Endometrial microvascular endothelial cells (primary cell): ENCODE data around the gene IQCC. TPM values are rescaled to one million over a fixed set of nuclear protein-coding genes. Genes with fewer than 3 reads are reported as not detected.

Experiments used
- in situ Hi-C: cut with HindIII; loops from 2 replicates; pipeline ENCODE4 v1.10.0; 2017; ENCODE audit warnings: low sequenced_read_pairs, low pct_unique_long_range_greater_than_20kb; ENCODE audit errors: inconsistent ontology term
- total RNA-seq: library from RNA; depleted of rRNA; stranded (reverse); fragments of >200 nt; gene quantifications from one replicate; pipeline ENCODE4 v1.2.3, GENCODE V29; 2015; ENCODE audit errors: inconsistent ontology term

The IQCC gene
- total RNA-seq, 1 donor from 2014 or later = 1.2 TPM

- in situ Hi-C loops = no loop called here
Observed at GRCh38 chr1:32192220-32192948, 13.1 kb upstream of the IQCC start.

DNA sequence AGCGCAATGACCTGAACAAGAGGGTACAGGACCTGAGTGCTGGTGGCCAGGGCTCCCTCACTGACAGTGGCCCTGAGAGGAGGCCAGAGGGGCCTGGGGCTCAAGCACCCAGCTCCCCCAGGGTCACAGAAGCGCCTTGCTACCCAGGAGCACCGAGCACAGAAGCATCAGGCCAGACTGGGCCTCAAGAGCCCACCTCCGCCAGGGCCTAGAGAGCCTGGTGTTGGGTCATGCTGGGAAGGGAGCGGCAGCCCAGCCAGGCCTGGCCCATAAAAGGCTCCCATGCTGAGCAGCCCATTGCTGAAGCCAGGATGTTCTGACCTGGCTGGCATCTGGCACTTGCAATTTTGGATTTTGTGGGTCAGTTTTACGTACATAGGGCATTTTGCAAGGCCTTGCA lies 10.5 kb upstream of the IQCC start:
- in situ Hi-C loops = no loop called here

DNA sequence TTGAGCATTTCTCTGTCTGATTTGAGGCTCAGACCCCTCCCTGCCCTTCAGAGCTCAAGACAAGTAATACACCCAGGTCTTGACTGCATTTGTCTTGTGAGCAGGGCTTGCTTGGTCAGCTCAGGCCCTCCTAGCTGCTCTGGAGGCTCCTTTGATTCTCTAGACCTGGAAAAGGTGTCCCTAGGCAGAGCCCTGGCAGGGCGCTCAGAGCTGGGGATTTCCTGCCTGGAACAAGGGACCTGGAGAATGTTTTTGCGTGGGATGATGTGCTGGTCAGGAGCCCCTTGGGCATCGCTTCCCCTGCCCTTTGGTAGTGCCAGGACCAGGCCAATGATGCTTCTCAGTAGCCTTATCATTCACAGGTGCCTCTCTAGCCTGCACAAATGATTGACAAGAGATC lies 9.9 kb upstream of the IQCC start:
- in situ Hi-C loops = no loop called here

- in situ Hi-C loops = no loop called here
Observed at GRCh38 chr1:32195972-32196823, 9.3 kb upstream of the IQCC start.

- in situ Hi-C loops = no loop called here
Observed at GRCh38 chr1:32197074-32197473, 8.4 kb upstream of the IQCC start.

DNA sequence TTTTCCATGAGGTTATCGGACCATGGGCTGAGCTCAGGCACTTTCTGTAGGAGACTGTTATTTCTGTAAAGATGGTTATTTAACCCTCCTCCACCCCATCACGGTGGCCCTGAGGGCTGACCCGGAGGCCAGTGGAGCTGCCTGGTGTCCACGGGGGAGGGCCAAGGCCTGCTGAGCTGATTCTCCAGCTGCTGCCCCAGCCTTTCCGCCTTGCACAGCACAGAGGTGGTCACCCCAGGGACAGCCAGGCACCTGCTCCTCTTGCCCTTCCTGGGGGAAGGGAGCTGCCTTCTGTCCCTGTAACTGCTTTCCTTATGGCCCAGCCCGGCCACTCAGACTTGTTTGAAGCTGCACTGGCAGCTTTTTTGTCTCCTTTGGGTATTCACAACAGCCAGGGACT lies 7.6 kb upstream of the IQCC start:
- in situ Hi-C loops = no loop called here

DNA sequence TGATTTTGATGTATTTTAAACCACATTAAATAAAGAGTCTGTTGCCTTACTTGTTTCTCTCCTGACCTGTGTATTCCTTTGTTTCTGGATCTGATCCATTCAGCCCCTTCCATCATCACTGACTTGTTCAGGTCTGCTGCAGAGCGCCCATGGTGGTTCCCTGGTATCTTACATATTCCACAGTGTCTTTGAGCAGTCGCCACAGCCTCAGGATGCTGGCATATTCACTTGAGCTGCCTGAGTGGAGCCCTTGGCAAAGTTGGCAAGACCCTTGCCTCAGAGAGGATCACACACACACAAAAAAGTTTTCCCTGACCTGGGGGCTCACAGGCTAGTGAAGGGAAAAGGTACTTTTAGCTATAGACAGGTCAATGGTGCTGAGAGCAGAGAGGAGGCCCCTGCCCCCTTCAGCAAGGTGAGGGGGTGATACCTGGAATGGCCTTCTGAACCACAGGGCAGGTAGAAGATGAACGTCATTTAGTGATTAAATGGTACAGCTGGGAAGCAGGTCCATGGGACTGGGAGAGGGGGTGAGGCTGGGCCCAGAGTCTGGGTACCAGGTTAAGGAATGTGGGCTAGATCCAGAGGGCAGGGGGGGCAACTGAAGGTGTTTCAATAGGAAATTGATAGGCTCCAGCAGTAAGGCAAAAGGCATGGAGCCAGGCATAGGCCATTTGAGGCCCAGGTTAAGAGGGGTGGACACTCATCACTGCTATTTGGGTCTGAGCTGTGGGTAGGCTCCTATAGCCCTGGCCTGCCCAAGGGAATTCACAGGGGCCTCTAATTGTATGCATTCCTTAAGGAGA lies 7.0 kb upstream of the IQCC start:
- in situ Hi-C loops = no loop called here

- in situ Hi-C loops = no loop called here
Observed at GRCh38 chr1:32199043-32199716, 6.3 kb upstream of the IQCC start.

GRCh38 chr1:32199717-32200072 lies 5.8 kb upstream of the IQCC start:
- in situ Hi-C loops = no loop called here

DNA sequence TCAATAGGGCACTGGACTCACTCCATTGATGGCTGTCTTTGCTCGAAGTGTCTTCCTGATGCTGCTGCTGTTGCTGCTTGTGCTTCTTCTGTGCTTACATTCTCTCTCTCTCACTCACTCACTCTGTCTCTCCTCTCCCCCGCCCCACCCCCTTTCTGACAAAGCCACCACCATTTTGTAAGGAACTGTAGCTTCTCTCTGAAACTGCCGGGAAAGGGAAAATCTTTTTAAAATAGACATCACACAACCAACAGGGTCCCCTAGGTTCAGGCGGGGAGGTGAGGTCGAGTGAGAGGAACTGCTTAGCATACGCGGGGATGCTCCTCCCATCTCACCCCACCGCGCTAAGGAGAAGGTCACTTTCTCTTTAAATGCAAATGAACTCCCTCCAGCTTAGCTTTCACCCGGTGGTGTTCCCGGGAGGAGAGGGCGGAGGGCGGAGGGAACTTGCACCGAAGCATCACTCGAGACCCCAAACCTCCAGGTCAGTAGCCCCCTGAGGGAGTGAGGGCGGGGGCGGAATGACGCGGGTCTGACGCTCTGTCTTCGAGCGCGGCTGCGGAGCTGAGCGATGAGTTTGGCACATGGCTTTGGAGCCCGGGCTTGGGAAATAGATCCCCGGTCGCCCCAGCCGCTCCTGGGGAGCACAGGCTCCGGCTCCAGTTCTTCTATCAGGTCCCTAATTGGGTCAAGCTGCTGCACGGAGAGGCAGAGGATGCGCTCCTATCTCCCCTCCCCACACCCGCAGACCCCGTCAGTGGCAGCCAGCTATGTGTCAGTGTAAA lies 5.1 kb upstream of the IQCC start, which contains the start of gene CCDC28B:
Gene CCDC28B (plus strand): TSS at position 370 of the 785 bp plus-strand sequence. CDS start 1,341 bp downstream, outside the sequence.
- in situ Hi-C loops = no loop called here

DNA sequence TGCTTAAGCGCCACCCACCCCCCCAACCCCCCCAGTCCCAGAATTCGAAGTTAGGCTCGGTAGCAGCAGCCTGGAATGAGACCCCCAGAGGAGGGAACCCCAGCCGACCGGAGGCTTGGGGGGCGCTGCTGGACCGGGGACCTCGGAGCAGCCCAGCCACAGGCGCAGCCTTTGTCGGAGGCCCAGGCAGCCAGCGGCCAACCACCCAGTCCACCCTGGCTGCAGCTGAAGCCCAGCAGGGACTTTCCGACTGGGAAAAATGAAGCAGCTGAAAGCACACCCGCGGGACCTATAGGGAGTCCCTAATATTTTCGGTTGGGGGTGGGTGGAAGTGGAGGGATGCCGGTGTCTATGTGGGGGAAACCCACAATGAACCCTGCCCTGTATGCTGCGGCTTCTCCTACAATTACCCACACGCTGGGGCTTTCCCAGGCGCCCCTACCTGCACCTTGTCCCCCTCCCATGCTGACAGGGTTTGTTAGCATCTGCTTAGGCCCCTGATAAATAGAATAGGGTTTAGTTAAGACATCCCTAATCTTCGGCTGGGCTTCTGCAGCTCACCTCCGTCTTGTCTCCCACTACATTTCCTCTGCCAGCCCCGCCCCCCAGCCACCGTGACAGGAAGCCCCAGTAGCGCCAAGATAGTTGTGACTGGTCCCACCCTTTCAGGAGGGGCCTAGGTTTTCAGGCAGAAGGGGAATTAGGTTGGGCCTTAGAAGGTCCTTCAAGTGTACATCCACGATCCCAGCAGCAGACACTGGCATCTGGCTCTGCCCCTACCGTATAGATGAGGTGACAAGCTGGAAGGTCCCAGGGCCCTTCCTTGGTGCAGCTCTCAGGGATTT lies 4.2 kb upstream of the IQCC start:
- in situ Hi-C loops = no loop called here

- in situ Hi-C loops = no loop called here
Observed at GRCh38 chr1:32204943-32205361, 519 bp upstream of the IQCC start.

DNA sequence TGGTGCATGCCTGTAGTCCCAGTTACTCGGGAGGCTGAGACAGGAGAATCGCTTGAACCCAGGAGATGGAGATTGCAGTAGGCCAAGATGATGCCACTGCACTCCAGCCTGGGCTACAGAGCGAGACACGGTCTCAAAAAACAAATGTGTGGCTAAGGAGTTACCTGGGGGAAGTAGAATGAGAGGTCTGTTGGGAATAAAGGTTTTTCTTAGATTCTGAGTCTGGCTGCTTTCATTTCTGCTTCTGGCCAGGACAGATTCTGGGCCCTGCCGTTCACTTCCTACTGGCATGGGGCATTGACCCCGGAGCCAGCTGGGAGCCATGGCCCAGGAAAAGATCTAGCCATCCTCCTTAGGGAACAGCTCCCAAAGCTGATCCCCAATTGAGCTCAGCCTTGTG lies 3.0 kb downstream of the IQCC start:
- in situ Hi-C loops = no loop called here

DNA sequence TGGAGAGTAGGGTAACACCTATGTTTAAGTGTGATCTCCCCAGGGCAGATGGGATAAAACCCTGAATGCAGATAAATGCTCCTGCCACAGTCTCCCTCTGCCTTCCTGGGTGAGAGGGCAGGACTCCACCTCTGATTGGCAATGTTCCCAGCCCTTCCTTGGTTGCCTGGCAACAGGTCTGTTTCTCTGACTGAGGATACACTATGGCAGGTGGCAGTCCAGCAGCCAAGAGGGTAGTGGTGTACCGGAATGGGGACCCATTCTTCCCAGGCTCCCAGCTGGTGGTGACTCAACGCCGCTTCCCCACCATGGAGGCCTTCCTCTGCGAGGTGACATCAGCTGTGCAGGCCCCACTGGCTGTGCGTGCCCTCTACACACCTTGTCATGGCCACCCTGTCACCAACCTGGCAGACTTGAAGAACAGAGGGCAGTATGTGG lies 3.4 kb downstream of the IQCC start, which contains the start of gene DCDC2B:
Gene DCDC2B (plus strand): TSS at position 199 of the 438 bp plus-strand sequence. CDS start 5 bp downstream, at position 204.
- in situ Hi-C loops = no loop called here

DNA sequence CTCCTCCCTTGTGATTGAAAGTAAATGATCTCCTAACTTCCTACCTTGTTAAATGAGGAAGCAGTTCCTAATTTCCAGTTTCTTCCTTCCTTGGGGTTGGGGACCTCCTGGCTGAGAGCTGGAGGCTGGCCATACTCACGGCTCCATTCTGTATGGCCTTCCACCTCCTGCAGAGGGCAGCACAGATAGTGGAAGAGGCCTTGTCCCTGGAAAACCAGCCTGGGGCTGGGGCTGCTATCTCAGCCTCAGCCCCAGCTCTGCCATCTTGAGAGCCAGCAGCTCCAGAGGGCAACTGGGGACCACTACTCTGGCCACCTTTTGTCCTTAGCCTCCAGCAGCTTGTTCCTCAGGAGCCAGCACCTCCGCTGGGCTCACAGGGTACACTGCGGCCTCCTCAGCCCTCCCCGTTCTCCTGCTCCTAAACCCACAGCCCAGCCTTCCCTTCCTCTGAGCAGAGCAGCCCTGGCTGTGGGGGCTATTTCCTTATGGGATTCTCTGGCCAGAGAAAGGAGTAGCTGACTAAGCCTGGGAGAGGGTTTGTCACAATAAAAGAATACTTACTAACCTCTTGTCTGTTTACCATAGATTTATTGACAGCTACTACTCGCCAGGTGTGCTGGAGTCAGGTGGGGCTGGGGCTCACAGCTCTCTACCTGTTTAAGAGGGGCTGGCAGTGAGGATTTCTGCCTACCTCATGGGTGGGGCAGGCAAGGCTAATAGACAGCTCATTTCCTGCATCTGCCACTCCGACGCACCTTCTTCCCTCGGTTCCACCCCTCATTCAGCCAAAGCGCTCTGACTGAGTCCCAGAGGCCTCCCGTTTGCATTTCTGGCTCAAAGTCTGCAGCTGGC lies 10.4 kb downstream of the IQCC start:
- in situ Hi-C loops = no loop called here

GRCh38 chr1:32216566-32216965 lies 11.1 kb downstream of the IQCC start:
- in situ Hi-C loops = no loop called here
